Measurements from ENCODE around the gene HYCC1.
A peak's percentile ranks its signal among the peaks of the same experiment; 100 is the strongest.

Gene HYCC1

GRCh38 chr7:23026164-23026563 lies 12.2 kb upstream of the HYCC1 start:
- CTCF ChIA-PET = interaction anchor here (0.9 kb wide), 1 partner anchor 31 kb away, joined by 3 read pairs; no protein-coding TSS in a partner anchor
- peaks cover 14% of the 10 kb centered on the region for H3K4me1 Mint-ChIP-seq
- H3K27ac Mint-ChIP-seq = no peak overlapping the region
- peaks cover 5% of the 10 kb centered on the region for H3K36me3 Mint-ChIP-seq
- H3K9me3 Mint-ChIP-seq = peaks cover 8% of the 10 kb centered on the region
- no peak for DNase-seq
- peaks cover 43% of the 10 kb centered on the region for H3K27me3 Mint-ChIP-seq
- H3K4me3 Mint-ChIP-seq = no peak overlapping the region

GRCh38 chr7:23024454-23024853 lies 10.5 kb upstream of the HYCC1 start:
- no peak overlapping the region for H3K4me3 Mint-ChIP-seq
- peaks cover 27% of the 10 kb centered on the region for H3K4me1 Mint-ChIP-seq
- CTCF ChIA-PET = no interaction called here
- H3K36me3 Mint-ChIP-seq = peaks cover 10% of the 10 kb centered on the region
- peaks cover 44% of the 10 kb centered on the region for H3K27me3 Mint-ChIP-seq
- no peak for DNase-seq
- H3K27ac Mint-ChIP-seq = no peak overlapping the region
- H3K9me3 Mint-ChIP-seq = peaks cover 8% of the 10 kb centered on the region

GRCh38 chr7:23022851-23023250 lies 8.9 kb upstream of the HYCC1 start:
- H3K4me3 Mint-ChIP-seq = no peak overlapping the region
- no peak for DNase-seq
- peaks cover 8% of the 10 kb centered on the region for H3K9me3 Mint-ChIP-seq
- peaks cover 32% of the 10 kb centered on the region for H3K27me3 Mint-ChIP-seq
- H3K4me1 Mint-ChIP-seq = peaks cover 36% of the 10 kb centered on the region
- CTCF ChIA-PET = interaction anchor here (1.3 kb wide), 1 partner anchor 32 kb away, joined by 3 read pairs; no protein-coding TSS in a partner anchor
- no peak overlapping the region for H3K27ac Mint-ChIP-seq
- peaks cover 13% of the 10 kb centered on the region for H3K36me3 Mint-ChIP-seq

GRCh38 chr7:23022258-23022769 lies 8.4 kb upstream of the HYCC1 start:
- no peak for DNase-seq
- peaks cover 13% of the 10 kb centered on the region for H3K36me3 Mint-ChIP-seq
- H3K9me3 Mint-ChIP-seq = peaks cover 8% of the 10 kb centered on the region
- H3K27ac Mint-ChIP-seq = no peak overlapping the region
- peaks cover 32% of the 10 kb centered on the region for H3K27me3 Mint-ChIP-seq
- CTCF ChIA-PET = interaction anchor here (1.3 kb wide), 1 partner anchor 32 kb away, joined by 3 read pairs; no protein-coding TSS in a partner anchor
- peaks cover 42% of the 10 kb centered on the region for H3K4me1 Mint-ChIP-seq
- H3K4me3 Mint-ChIP-seq = no peak overlapping the region

- DNase-seq = no peak
- H3K27me3 Mint-ChIP-seq = peaks cover 25% of the 10 kb centered on the region
- H3K9me3 Mint-ChIP-seq = peaks cover 8% of the 10 kb centered on the region
- H3K4me3 Mint-ChIP-seq = no peak overlapping the region
- H3K27ac Mint-ChIP-seq = peak overlapping the region; percentile 87
- H3K36me3 Mint-ChIP-seq = peaks cover 13% of the 10 kb centered on the region
- H3K4me1 Mint-ChIP-seq = peaks cover 49% of the 10 kb centered on the region
- CTCF ChIA-PET = interaction anchor here (1.5 kb wide), 1 partner anchor 33 kb away, joined by 6 read pairs; no protein-coding TSS in a partner anchor
Measured at GRCh38 chr7:23021596-23021995, 7.7 kb upstream of the HYCC1 start.

GRCh38 chr7:23020742-23021401 lies 6.9 kb upstream of the HYCC1 start:
- peaks cover 56% of the 10 kb centered on the region for H3K4me1 Mint-ChIP-seq

GRCh38 chr7:23018750-23019149 lies 4.8 kb upstream of the HYCC1 start:
- no peak for DNase-seq
- Mint-ChIP-seq H3K4me3 (no peak overlapping the region), H3K27me3 (peaks cover 13% of the 10 kb centered on the region), H3K4me1 (peaks cover 71% of the 10 kb centered on the region), H3K36me3 (peaks cover 27% of the 10 kb centered on the region), H3K9me3 (peaks cover 11% of the 10 kb centered on the region), H3K27ac (no peak overlapping the region)
- CTCF ChIA-PET = no interaction called here

More at GRCh38 chr7:23020742-23021401, 6.9 kb upstream of the HYCC1 start:
- peak; percentile 37 for DNase-seq
- Mint-ChIP-seq H3K9me3 (peaks cover 8% of the 10 kb centered on the region), H3K27ac (peak overlapping the region; percentile 87), H3K36me3 (peaks cover 19% of the 10 kb centered on the region), H3K4me3 (no peak overlapping the region), H3K27me3 (peaks cover 20% of the 10 kb centered on the region)
- CTCF ChIA-PET = interaction anchor here (1.5 kb wide), 1 partner anchor 34 kb away, joined by 6 read pairs; no protein-coding TSS in a partner anchor

- H3K4me3 Mint-ChIP-seq = no peak overlapping the region
- H3K27me3 Mint-ChIP-seq = peaks cover 3% of the 10 kb centered on the region
- CTCF ChIA-PET = interaction anchor here (3.7 kb wide), 1 partner anchor 37 kb away, joined by 23 read pairs; no protein-coding TSS in a partner anchor
- peaks cover 9% of the 10 kb centered on the region for H3K9me3 Mint-ChIP-seq
- H3K4me1 Mint-ChIP-seq = peaks cover 67% of the 10 kb centered on the region
- peak overlapping the region; percentile 38 for H3K27ac Mint-ChIP-seq
- H3K36me3 Mint-ChIP-seq = peaks cover 24% of the 10 kb centered on the region
- DNase-seq = no peak
Measured at GRCh38 chr7:23017309-23017708, 3.4 kb upstream of the HYCC1 start.

GRCh38 chr7:23016345-23017253 lies 2.7 kb upstream of the HYCC1 start:
- DNase-seq = no peak
- CTCF ChIA-PET = interaction anchor here (1.8 to 3.7 kb wide), 2 partner anchors 22 to 38 kb away, joined by 5 to 23 read pairs; no protein-coding TSS in a partner anchor
- H3K4me3 Mint-ChIP-seq = no peak overlapping the region
- H3K27ac Mint-ChIP-seq = peak overlapping the region; percentile 56
- peaks cover 3% of the 10 kb centered on the region for H3K27me3 Mint-ChIP-seq
- H3K4me1 Mint-ChIP-seq = peaks cover 60% of the 10 kb centered on the region
- H3K9me3 Mint-ChIP-seq = peaks cover 3% of the 10 kb centered on the region
- H3K36me3 Mint-ChIP-seq = peaks cover 23% of the 10 kb centered on the region

- CTCF ChIA-PET = interaction anchor here (1.8 to 3.7 kb wide), 2 partner anchors 20 to 40 kb away, joined by 5 to 23 read pairs; no protein-coding TSS in a partner anchor
- Mint-ChIP-seq H3K4me1 (peaks cover 45% of the 10 kb centered on the region), H3K9me3 (peaks cover 3% of the 10 kb centered on the region)
Measured at GRCh38 chr7:23014681-23015080, 751 bp upstream of the HYCC1 start.

GRCh38 chr7:23012908-23013714 lies 819 bp downstream of the HYCC1 start:
- Mint-ChIP-seq H3K27ac (no peak overlapping the region), H3K27me3 (no peaks in the 10 kb centered on the region), H3K4me3 (no peak overlapping the region), H3K36me3 (peaks cover 14% of the 10 kb centered on the region), H3K4me1 (peaks cover 37% of the 10 kb centered on the region), H3K9me3 (peaks cover 3% of the 10 kb centered on the region)
- CTCF ChIA-PET = interaction anchor here (0.8 kb wide), 1 partner anchor 10 kb away, joined by 3 read pairs; no protein-coding TSS in a partner anchor
- DNase-seq = peak; percentile 47

More at GRCh38 chr7:23014681-23015080, 751 bp upstream of the HYCC1 start:
- Mint-ChIP-seq H3K27me3 (no peaks in the 10 kb centered on the region), H3K36me3 (peaks cover 17% of the 10 kb centered on the region), H3K4me3 (peak overlapping the region; percentile 96), H3K27ac (peak overlapping the region; percentile 95)
- DNase-seq = no peak

GRCh38 chr7:23012186-23012585 lies 1.7 kb downstream of the HYCC1 start:
- DNase-seq = no peak
- Mint-ChIP-seq H3K27me3 (no peaks in the 10 kb centered on the region), H3K27ac (no peak overlapping the region), H3K4me3 (no peak overlapping the region), H3K4me1 (peaks cover 28% of the 10 kb centered on the region), H3K36me3 (peaks cover 14% of the 10 kb centered on the region), H3K9me3 (peaks cover 3% of the 10 kb centered on the region)
- CTCF ChIA-PET = interaction anchor here (0.8 kb wide), 1 partner anchor 9 kb away, joined by 3 read pairs; no protein-coding TSS in a partner anchor

- no peak overlapping the region for H3K27ac Mint-ChIP-seq
- H3K27me3 Mint-ChIP-seq = no peaks in the 10 kb centered on the region
- peaks cover 12% of the 10 kb centered on the region for H3K36me3 Mint-ChIP-seq
- peaks cover 20% of the 10 kb centered on the region for H3K4me1 Mint-ChIP-seq
- no peak for DNase-seq
- CTCF ChIA-PET = interaction anchor here (1.6 kb wide), 1 partner anchor 9 kb away, joined by 5 read pairs; no protein-coding TSS in a partner anchor
- H3K9me3 Mint-ChIP-seq = peaks cover 3% of the 10 kb centered on the region
- H3K4me3 Mint-ChIP-seq = no peak overlapping the region
Measured at GRCh38 chr7:23011222-23011924, 2.6 kb downstream of the HYCC1 start.
